Mammary epithelial cell (primary cell): ENCODE data around the gene NRROS.
"Not testable (repeated sequence)": the region's sequence is repeated elsewhere in the genome, so short reads cannot be mapped to it uniquely, and the experiment has no call there.

Experiments
- CTCF ChIP-seq, 2 donors: IDR thresholded peaks in 1 of 2; conservative IDR thresholded peaks in 1 of 2; 2 replicates each; pipeline ENCODE4 v1.5.1; 2011 to 2012; ENCODE audit warnings: inconsistent platforms in 2 of 2, low read length in 2 of 2, mild to moderate bottlenecking in 2 of 2, control low read depth in 1 of 2, low read depth in 1 of 2; ENCODE audit not compliant: insufficient read depth in 1 of 2; ENCODE audit errors: extremely low read depth in 1 of 2
- EZH2 ChIP-seq: IDR thresholded peaks from 2 replicates; pipeline ENCODE4 v1.6.1; 2012; ENCODE audit warnings: low read length, inconsistent platforms, borderline replicate concordance

GRCh38 chr3:196637941-196638340 lies 1.6 kb upstream of the NRROS start:
- not testable (repeated sequence) for TF ChIP-seq CTCF (conservative IDR thresholded peaks at IDR 0.05 in 1 of 2, IDR thresholded peaks at IDR 0.05 in 1 of 2; ENCODE audit: extremely low read depth in 1 of 2, insufficient read depth in 1 of 2, low read depth in 1 of 2, low read length in 2 of 2); EZH2
